ENCODE measurements around the gene DNAH9.

DNA sequence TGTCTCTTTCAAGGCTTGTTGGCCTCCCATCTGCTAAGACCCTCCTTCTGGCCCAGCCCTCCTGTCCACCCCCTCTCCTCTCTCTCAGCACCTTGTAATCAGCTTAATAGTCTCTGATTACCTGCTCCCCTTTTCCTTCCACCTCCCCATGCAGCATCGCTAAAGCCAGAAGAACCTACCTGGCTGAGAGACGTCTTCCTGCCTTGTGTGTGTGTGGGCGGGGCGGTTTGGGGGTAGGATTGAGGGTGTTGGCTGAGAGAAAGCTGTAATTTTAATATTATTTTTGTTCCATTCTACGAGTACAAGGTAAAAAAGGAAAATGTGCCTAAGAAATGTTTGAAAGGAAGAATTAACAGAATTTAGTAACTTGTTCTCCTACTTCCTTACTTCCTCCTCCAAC lies 3.4 kb downstream of the DNAH9 start:
- TF ChIP-seq, protein P1, sequence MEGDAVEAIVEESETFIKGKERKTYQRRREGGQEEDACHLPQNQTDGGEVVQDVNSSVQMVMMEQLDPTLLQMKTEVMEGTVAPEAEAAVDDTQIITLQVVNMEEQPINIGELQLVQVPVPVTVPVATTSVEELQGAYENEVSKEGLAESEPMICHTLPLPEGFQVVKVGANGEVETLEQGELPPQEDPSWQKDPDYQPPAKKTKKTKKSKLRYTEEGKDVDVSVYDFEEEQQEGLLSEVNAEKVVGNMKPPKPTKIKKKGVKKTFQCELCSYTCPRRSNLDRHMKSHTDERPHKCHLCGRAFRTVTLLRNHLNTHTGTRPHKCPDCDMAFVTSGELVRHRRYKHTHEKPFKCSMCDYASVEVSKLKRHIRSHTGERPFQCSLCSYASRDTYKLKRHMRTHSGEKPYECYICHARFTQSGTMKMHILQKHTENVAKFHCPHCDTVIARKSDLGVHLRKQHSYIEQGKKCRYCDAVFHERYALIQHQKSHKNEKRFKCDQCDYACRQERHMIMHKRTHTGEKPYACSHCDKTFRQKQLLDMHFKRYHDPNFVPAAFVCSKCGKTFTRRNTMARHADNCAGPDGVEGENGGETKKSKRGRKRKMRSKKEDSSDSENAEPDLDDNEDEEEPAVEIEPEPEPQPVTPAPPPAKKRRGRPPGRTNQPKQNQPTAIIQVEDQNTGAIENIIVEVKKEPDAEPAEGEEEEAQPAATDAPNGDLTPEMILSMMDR (IDR thresholded peaks at IDR 0.05) = no peak
- no peak for TF ChIP-seq POLR2A (IDR thresholded peaks at IDR 0.05)
